HG02943 (cell line): ENCODE measurements around the gene ZNF30.
A peak's percentile ranks its signal among the peaks of the same experiment; 100 is the strongest.
"Not testable (repeated sequence)": the region's sequence is repeated elsewhere in the genome, so short reads cannot be mapped to it uniquely, and the experiment has no call there.

Source experiments
- ATAC-seq: cut with Tn5 transposase; IDR thresholded peaks from one replicate; pipeline ENCODE4 v1.9.1; 2021; ENCODE audit warnings: mild to moderate bottlenecking, low read depth, moderate library complexity; ENCODE audit not compliant: unreplicated experiment

ZNF30 gene

GRCh38 chr19:34926685-34927375 is at the start of gene ZNF30:
Gene ZNF30 (plus strand): TSS chr19:34926903. CDS start chr19:34929948, 3,045 bp downstream.
- peak; percentile 95 for ATAC-seq

- ATAC-seq = no peak
Observed at GRCh38 chr19:34879563-34879962, 47.1 kb upstream of the ZNF30 start.

- no peak for ATAC-seq
Observed at GRCh38 chr19:34880034-34880433, 46.7 kb upstream of the ZNF30 start.

GRCh38 chr19:34881982-34882381 is 44.7 kb upstream of the ZNF30 start:
- ATAC-seq = no peak

GRCh38 chr19:34888091-34888490 is 38.6 kb upstream of the ZNF30 start:
- ATAC-seq = no peak

- no peak for ATAC-seq
Observed at GRCh38 chr19:34900245-34900644, 26.5 kb upstream of the ZNF30 start.

- no peak for ATAC-seq
Observed at GRCh38 chr19:34904664-34905527, 21.8 kb upstream of the ZNF30 start.

GRCh38 chr19:34910770-34911169 is 15.9 kb upstream of the ZNF30 start:
- no peak for ATAC-seq

- ATAC-seq = not testable (repeated sequence)
Observed at GRCh38 chr19:34917144-34917543, 9.6 kb upstream of the ZNF30 start.

GRCh38 chr19:34918190-34918589 is 8.5 kb upstream of the ZNF30 start:
- no peak for ATAC-seq

GRCh38 chr19:34920090-34920786 is 6.5 kb upstream of the ZNF30 start:
- not testable (repeated sequence) for ATAC-seq

- ATAC-seq = no peak
Observed at GRCh38 chr19:34925278-34925855, 1.3 kb upstream of the ZNF30 start.

- ATAC-seq = no peak
Observed at GRCh38 chr19:34926361-34926684, 380 bp upstream of the ZNF30 start.

- ATAC-seq = no peak
Observed at GRCh38 chr19:34932494-34932893, 5.8 kb downstream of the ZNF30 start.

GRCh38 chr19:34936184-34936583 is 9.5 kb downstream of the ZNF30 start:
- no peak for ATAC-seq

- no peak for ATAC-seq
Observed at GRCh38 chr19:34938886-34939285, 12.2 kb downstream of the ZNF30 start.

- no peak for ATAC-seq
Observed at GRCh38 chr19:34943861-34944573, 17.3 kb downstream of the ZNF30 start.

GRCh38 chr19:34953092-34953491 is 26.4 kb downstream of the ZNF30 start:
- ATAC-seq = no peak

- ATAC-seq = no peak
Observed at GRCh38 chr19:34957830-34958751, 31.4 kb downstream of the ZNF30 start.
